ENCODE measurements around the gene SLC1A4. TPM values are rescaled to one million over a fixed set of nuclear protein-coding genes. Genes with fewer than 3 reads are reported as not detected.
"Not testable (repeated sequence)": the region's sequence is repeated elsewhere in the genome, so short reads cannot be mapped to it uniquely, and the experiment has no call there.

Gene SLC1A4
- total and polyA plus RNA-seq, 2 donors from 2014 or later: 2.1 to 10.6 TPM

GRCh38 chr2:64958556-64958955 is 30.6 kb upstream of the SLC1A4 start:
- no peak for FAIRE-seq

GRCh38 chr2:64960819-64961218 is 28.4 kb upstream of the SLC1A4 start:
- Histone ChIP-seq H3K9ac (ENCODE audit: low read length in 3 of 3) (no peak overlapping the region), H3K9me3 (ENCODE audit: control insufficient read depth in 2 of 3, insufficient read depth in 1 of 3, low read length in 3 of 3) (no peaks in the 10 kb centered on the region), H3K36me3 (ENCODE audit: control insufficient read depth in 2 of 3, insufficient read depth in 3 of 3, low read length in 3 of 3) (no peaks in the 10 kb centered on the region), H3K27ac (ENCODE audit: low read depth in 2 of 2, low read length in 2 of 2) (no peak overlapping the region), H3K4me1 (ENCODE audit: control insufficient read depth in 2 of 3, insufficient read depth in 2 of 3, low read depth in 1 of 3, low read length in 3 of 3) (peaks cover 0 to 6% (median 2%) of the 10 kb centered on the region in 3 donors), H3K4me3 (ENCODE audit: low read length in 3 of 3) (no peak overlapping the region), H3K27me3 (ENCODE audit: control insufficient read depth, insufficient read depth, low read length) (no peaks in the 10 kb centered on the region)
- intact Hi-C loops (cut with DNase I): no loop called here
- FAIRE-seq: no peak
- no peak for TF ChIP-seq CTCF (IDR thresholded peaks at IDR 0.05; ENCODE audit: borderline replicate concordance, extremely low read depth, insufficient read depth)
- DNase-seq: no peak

More at GRCh38 chr2:64958556-64958955, 30.6 kb upstream of the SLC1A4 start:
- H3K27ac ChIP-seq (ENCODE audit: low read depth in 2 of 2, low read length in 2 of 2): no peak overlapping the region
- H3K36me3 ChIP-seq (ENCODE audit: control insufficient read depth in 2 of 3, insufficient read depth in 3 of 3, low read length in 3 of 3): no peaks in the 10 kb centered on the region
- peaks cover 0 to 2% (median 2%) of the 10 kb centered on the region in 3 donors for H3K4me1 ChIP-seq (ENCODE audit: control insufficient read depth in 2 of 3, insufficient read depth in 2 of 3, low read depth in 1 of 3, low read length in 3 of 3)
- no peak for DNase-seq
- H3K9ac ChIP-seq (ENCODE audit: low read length in 3 of 3): no peak overlapping the region
- intact Hi-C loops (cut with DNase I): no loop called here
- no peak for TF ChIP-seq CTCF (IDR thresholded peaks at IDR 0.05; ENCODE audit: borderline replicate concordance, extremely low read depth, insufficient read depth)
- no peaks in the 10 kb centered on the region for H3K27me3 ChIP-seq (ENCODE audit: control insufficient read depth, insufficient read depth, low read length)
- H3K4me3 ChIP-seq (ENCODE audit: low read length in 3 of 3): no peak overlapping the region
- no peaks in the 10 kb centered on the region for H3K9me3 ChIP-seq (ENCODE audit: control insufficient read depth in 2 of 3, insufficient read depth in 1 of 3, low read length in 3 of 3)

GRCh38 chr2:64963138-64963537 is 26.1 kb upstream of the SLC1A4 start:
- H3K4me3 ChIP-seq (ENCODE audit: low read length in 3 of 3); H3K9me3 ChIP-seq (ENCODE audit: control insufficient read depth in 2 of 3, insufficient read depth in 1 of 3, low read length in 3 of 3); H3K36me3 ChIP-seq (ENCODE audit: control insufficient read depth in 2 of 3, insufficient read depth in 3 of 3, low read length in 3 of 3); H3K27me3 ChIP-seq (ENCODE audit: control insufficient read depth, insufficient read depth, low read length); DNase-seq; H3K4me1 ChIP-seq (ENCODE audit: control insufficient read depth in 2 of 3, insufficient read depth in 2 of 3, low read depth in 1 of 3, low read length in 3 of 3); intact Hi-C loops (cut with DNase I); FAIRE-seq; H3K9ac ChIP-seq (ENCODE audit: low read length in 3 of 3); H3K27ac ChIP-seq (ENCODE audit: low read depth in 2 of 2, low read length in 2 of 2): not testable (repeated sequence)

- TF ChIP-seq CTCF (IDR thresholded peaks at IDR 0.05; ENCODE audit: borderline replicate concordance, extremely low read depth, insufficient read depth): no peak
- H3K9ac ChIP-seq (ENCODE audit: low read length in 3 of 3): no peak overlapping the region
- H3K4me3 ChIP-seq (ENCODE audit: low read length in 3 of 3): no peak overlapping the region
- peaks cover 0 to 6% (median 2%) of the 10 kb centered on the region in 3 donors for H3K4me1 ChIP-seq (ENCODE audit: control insufficient read depth in 2 of 3, insufficient read depth in 2 of 3, low read depth in 1 of 3, low read length in 3 of 3)
- FAIRE-seq: no peak
- H3K36me3 ChIP-seq (ENCODE audit: control insufficient read depth in 2 of 3, insufficient read depth in 3 of 3, low read length in 3 of 3): no peaks in the 10 kb centered on the region
- H3K27ac ChIP-seq (ENCODE audit: low read depth in 2 of 2, low read length in 2 of 2): no peak overlapping the region
- no peaks in the 10 kb centered on the region for H3K27me3 ChIP-seq (ENCODE audit: control insufficient read depth, insufficient read depth, low read length)
- no peaks in the 10 kb centered on the region for H3K9me3 ChIP-seq (ENCODE audit: control insufficient read depth in 2 of 3, insufficient read depth in 1 of 3, low read length in 3 of 3)
- DNase-seq: peak in 1 of 5 donors; percentile 13
- intact Hi-C loops (cut with DNase I): no loop called here
Measured at GRCh38 chr2:64963719-64964118, 25.5 kb upstream of the SLC1A4 start.
